PFSK-1 (cell line): Measurements from ENCODE around the gene CDKN1A.

Experiments
- FOXP2 ChIP-seq: optimal IDR thresholded peaks from 2 replicates; pipeline ENCODE3; 2011; ENCODE audit warnings: borderline replicate concordance, control low read depth, inconsistent platforms; ENCODE audit not compliant: insufficient read depth; ENCODE audit errors: extremely low read length, extremely low read depth
- POLR2AphosphoS5 ChIP-seq: IDR thresholded peaks from 2 replicates; pipeline ENCODE4 v1.6.1; 2012; ENCODE audit warnings: low read depth, mild to moderate bottlenecking, control low read depth, low read length, moderate library complexity
- REST ChIP-seq, 2 experiments: IDR thresholded peaks; 2 replicates each; pipeline versions ENCODE4 v1.6.1 to v1.8.0; 2011 to 2012; ENCODE audit warnings: low read depth in 2 of 2, low read length in 2 of 2, control low read depth in 1 of 2, inconsistent platforms in 1 of 2, mild to moderate bottlenecking in 1 of 2, moderate library complexity in 1 of 2; ENCODE audit not compliant: insufficient read depth in 1 of 2
- SIN3A ChIP-seq: IDR thresholded peaks from 2 replicates; pipeline ENCODE4 v1.6.1; 2012; ENCODE audit warnings: mild to moderate bottlenecking, low read length, moderate library complexity, borderline replicate concordance; ENCODE audit not compliant: insufficient read depth
- TAF1 ChIP-seq: IDR thresholded peaks from 2 replicates; pipeline ENCODE4 v1.6.1; 2012; ENCODE audit warnings: low read length, control low read depth, borderline replicate concordance; ENCODE audit not compliant: insufficient read depth

CDKN1A gene

GRCh38 chr6:36682328-36683144 lies 4.0 kb downstream of the CDKN1A start:
- TF ChIP-seq FOXP2 (no peak), TAF1 (no peak), POLR2AphosphoS5 (no peak), SIN3A (no peak), REST (IDR thresholded peaks at IDR 0.05; ENCODE audit: insufficient read depth in 1 of 2, low read depth in 2 of 2, low read length in 2 of 2) (no peak)

- no peak for TF ChIP-seq TAF1
- no peak for TF ChIP-seq POLR2AphosphoS5
- no peak for TF ChIP-seq REST (IDR thresholded peaks at IDR 0.05; ENCODE audit: insufficient read depth in 1 of 2, low read depth in 2 of 2, low read length in 2 of 2)
- no peak for TF ChIP-seq FOXP2
- no peak for TF ChIP-seq SIN3A
Measured at GRCh38 chr6:36683145-36683655, 4.7 kb downstream of the CDKN1A start.

GRCh38 chr6:36683656-36684446 lies 5.3 kb downstream of the CDKN1A start:
- TF ChIP-seq SIN3A = no peak
- no peak for TF ChIP-seq TAF1
- TF ChIP-seq FOXP2 = no peak
- no peak for TF ChIP-seq REST (IDR thresholded peaks at IDR 0.05; ENCODE audit: insufficient read depth in 1 of 2, low read depth in 2 of 2, low read length in 2 of 2)
- TF ChIP-seq POLR2AphosphoS5 = no peak

- TF ChIP-seq REST (IDR thresholded peaks at IDR 0.05; ENCODE audit: insufficient read depth in 1 of 2, low read depth in 2 of 2, low read length in 2 of 2) (no peak), TAF1 (no peak), SIN3A (no peak), FOXP2 (no peak), POLR2AphosphoS5 (no peak)
Measured at GRCh38 chr6:36684447-36684812, 5.9 kb downstream of the CDKN1A start.
